ENCODE data around the gene TNFSF8. TPM values are rescaled to one million over a fixed set of nuclear protein-coding genes. Genes with fewer than 3 reads are reported as not detected.

The TNFSF8 gene
- total and polyA plus RNA-seq, 2 donors (not counting 3 experiments of a cell fraction or from before 2014, with no cell fraction given): not detected

- no peak for DNase-seq (ENCODE audit: low read depth, low spot score)
- CTCF ChIA-PET: interaction anchor here (1.1 kb wide), 1 partner anchor 17 kb away, joined by 4 read pairs; no protein-coding TSS in a partner anchor
Observed at GRCh38 chr9:114852050-114852594, 78.3 kb downstream of the TNFSF8 start.

More at GRCh38 chr9:114852050-114852594, 78.3 kb downstream of the TNFSF8 start:
- Histone ChIP-seq H3K9me3 (replicated peaks; ENCODE audit: control insufficient read depth, insufficient read depth, low read length) (no peaks in the 10 kb centered on the region), H3K4me1 (ENCODE audit: control insufficient read depth, extremely low read depth, insufficient read depth, low read length) (peaks cover 10% of the 10 kb centered on the region), H3K9me1 (replicated peaks; ENCODE audit: control insufficient read depth, extremely low read depth, insufficient read depth, low read length) (no peaks in the 10 kb centered on the region), H3K4me2 (ENCODE audit: insufficient read depth, low read length) (no peak overlapping the region), H3K4me3 (replicated peaks in 1 of 3; ENCODE audit: insufficient read depth in 1 of 3, low read depth in 1 of 3, low read length in 3 of 3) (no peak overlapping the region), H3K9ac (replicated peaks; ENCODE audit: extremely low read depth, insufficient read depth, low read length) (no peak overlapping the region), H3K79me2 (ENCODE audit: control insufficient read depth, insufficient read depth, low read length) (no peaks in the 10 kb centered on the region), H3K27me3 (ENCODE audit: control insufficient read depth in 2 of 2, insufficient read depth in 2 of 2, low read length in 2 of 2) (no peaks in the 10 kb centered on the region), H4K20me1 (replicated peaks; ENCODE audit: control insufficient read depth, extremely low read depth, insufficient read depth, low read length) (no peaks in the 10 kb centered on the region), H3K36me3 (ENCODE audit: control insufficient read depth in 2 of 2, extremely low read depth in 1 of 2, insufficient read depth in 2 of 2, low read length in 2 of 2) (no peaks in the 10 kb centered on the region), H2AFZ (ENCODE audit: low read depth, low read length) (no peak overlapping the region), H3K27ac (ENCODE audit: insufficient read depth, low read depth, low read length) (no peak overlapping the region)
- BruUV-seq (replicated peaks): no TSS peak
- TF ChIP-seq GATA2 (IDR thresholded peaks at IDR 0.05; ENCODE audit: insufficient read depth, insufficient read length, low read depth, low read length) (no peak), CTCF (IDR thresholded peaks at IDR 0.05; ENCODE audit: extremely low read depth in 1 of 2, insufficient read depth in 1 of 2, low read depth in 1 of 2, low read length in 2 of 2) (no peak), MAX (IDR thresholded peaks at IDR 0.05; ENCODE audit: insufficient read depth, insufficient read length) (no peak), POLR2AphosphoS5 (IDR thresholded peaks at IDR 0.05; ENCODE audit: insufficient read depth, low read depth, low read length) (no peak)
- intact Hi-C loops (cut with micrococcal nuclease): no loop called here
- dilution Hi-C loops (cut with MboI; ENCODE audit: extremely low pct_ligation_motif_present, low sequenced_read_pairs): no loop called here
- no peak for FAIRE-seq
- POLR2A ChIA-PET: no interaction called here
